Heart right ventricle (tissue), 16 donors: Measurements from ENCODE around the gene PACSIN2. TPM values are rescaled to one million over a fixed set of nuclear protein-coding genes. Genes with fewer than 3 reads are reported as not detected.

Experiments used
- ATAC-seq, 8 donors: fragments of 200-7000 bp; cut with Tn5 transposase; one replicate each; pipeline ENCODE4 v1.9.1; 2020; ENCODE audit warnings: mild to moderate bottlenecking in 8 of 8, moderate library complexity in 8 of 8, moderate number of reproducible peaks in 1 of 8
- DNase-seq, 2 donors: peaks; one replicate each; pipeline ENCODE4 v3.0.0-alpha.2; 2020
- H3K27ac ChIP-seq, 10 donors: fragments of 200-600 bp; sonication (generic) in 2 of 10; one replicate each; pipeline versions ENCODE4 v1.5.0 to v1.8.0; 2020 to 2022; ENCODE audit warnings: mild to moderate bottlenecking in 3 of 10
- H3K27me3 ChIP-seq, 7 donors: fragments of 200-600 bp; one replicate each; pipeline ENCODE4 v1.8.0; 2021 to 2022; ENCODE audit warnings: mild to moderate bottlenecking in 2 of 7
- H3K36me3 ChIP-seq, 9 donors: fragments of 200-600 bp; sonication (generic) in 1 of 9; one replicate each; pipeline versions ENCODE4 v1.5.0 to v1.8.0; 2020 to 2022; ENCODE audit warnings: mild to moderate bottlenecking in 2 of 9
- H3K4me1 ChIP-seq, 9 donors: fragments of 200-600 bp; sonication (generic) in 1 of 9; one replicate each; pipeline versions ENCODE4 v1.5.0 to v1.8.0; 2020 to 2022; ENCODE audit warnings: mild to moderate bottlenecking in 4 of 9
- H3K4me3 ChIP-seq, 10 donors: fragments of 200-600 bp; sonication (generic) in 2 of 10; one replicate each; pipeline versions ENCODE4 v1.5.0 to v1.8.0; 2020 to 2022; ENCODE audit warnings: mild to moderate bottlenecking in 7 of 10, moderate library complexity in 2 of 10
- H3K9me3 ChIP-seq, 11 donors: fragments of 200-600 bp in 10 of 11; sonication (generic) in 2 of 11; one replicate each; pipeline versions ENCODE4 v1.5.0 to v1.8.0; 2013 to 2022; ENCODE audit warnings: mild to moderate bottlenecking in 2 of 11, control low read depth in 1 of 11, moderate library complexity in 1 of 11
- CTCF ChIP-seq, 9 donors: fragments of 200-600 bp; sonication (generic) in 2 of 9; IDR thresholded peaks; one replicate each; pipeline versions ENCODE4 v1.5.0 to v1.8.0; 2021 to 2022; ENCODE audit warnings: antibody characterized with exemption in 9 of 9, mild to moderate bottlenecking in 5 of 9, moderate library complexity in 1 of 9
- WGBS, 2 donors: extraction: QIAGEN DNeasy Blood & Tissue Kit; methylation state at CpG; one replicate each; pipeline ENCODE4 v1.1.7; 2013; ENCODE audit warnings: inconsistent platforms in 1 of 2; 5-methylcytosine and 5-hydroxymethylcytosine counted together
- intact Hi-C, 10 donors: fragments of 100-400 bp; cut with DNase I; formaldehyde crosslinking; loops; one replicate each; pipeline versions ENCODE4 v1.11.1 to v1.14.2; 2022
- polyA plus RNA-seq, 2 donors: library from polyadenylated mRNA; stranded (reverse); fragments of 200-250 nt; gene quantifications; one replicate each; pipeline ENCODE4 v1.2.3, GENCODE V29; 2013
- total RNA-seq, 10 donors: library from RNA; stranded (reverse); fragmentation: NEBNext Ultra II Directional in 3 of 10; extraction: Animal tissue kit (Norgen Biotek cat#: 25700) in 3 of 10; gene quantifications; one replicate each; pipeline versions ENCODE4 v1.2.1 to v1.2.4, GENCODE V29; 2021 to 2023
- donor health status: Arrhythmogenic right ventricular cardiomyopathy.
- donor health status: ischemic (EF 13 %, LVEDD 7.1; RV severe dilation, severe dysfunction).
- donor health status: healthy with polysubstance abuse.
- donor health status: DM: no; HTN: yes; CAD: no.
- donor health status: DM: no; HTN: no; CAD: no.
- donor health status: ischemic (EF 25% LVEDD 6.9; RV normal size, moderate dysfunction).
- donor health status: ischemic (EF 25% LVEDD 5.7; RV mildly dilated, moderate dysfunction).
- donor health status: healthy.
- donor health status: DM: yes; HTN: yes; CAD: no.
- donor health status: Ischemic cardiomyopathy.
- donor health status: ischemic (EF 35%, LVEDD 5.7; RV mildly dilated, moderate dysfunction).
- donor health status: nonischemic (EF 11% LVEDD 7.7; RV severe dilation, severe dysfunction).
- donor health status: DM: yes; HTN: yes; CAD: no.
- donor health status: PGD.
- donor health status: ischemic (EF 29% LVEDD 5.4; RV normal size, mild dysfunction).
- donor health status: nonischemic (EF 23%, LVEDD 6.1; RV moderate dilation, normal function).

Gene PACSIN2
- total and polyA plus RNA-seq, 12 donors: 24.3 to 69.7 (median 57.0) TPM

- H3K4me1 ChIP-seq: peaks cover 4 to 24% (median 15%) of the 10 kb centered on the region in 9 donors
- intact Hi-C loops: loop anchor here in 2 of 10 donors (2.0 to 10.0 kb wide), 2 partner anchors 153 to 219 kb away; no protein-coding TSS in a partner anchor
- no peak for DNase-seq
- ATAC-seq: no peak
- H3K27me3 ChIP-seq: no peaks in the 10 kb centered on the region
- H3K36me3 ChIP-seq: peaks cover 0 to 76% (median 49%) of the 10 kb centered on the region in 9 donors
- no peak overlapping the region for H3K4me3 ChIP-seq
- no peak overlapping the region for H3K27ac ChIP-seq
- no peak for TF ChIP-seq CTCF (IDR thresholded peaks at IDR 0.05)
- WGBS, 2 donors: 91% methylated on average over 30 to 31 of the region's 31 CpGs
- no peaks in the 10 kb centered on the region for H3K9me3 ChIP-seq
Measured at GRCh38 chr22:42871146-42872050, 143.6 kb downstream of the PACSIN2 start.

GRCh38 chr22:42869888-42870480 lies 145.0 kb downstream of the PACSIN2 start:
- Histone ChIP-seq H3K4me1 (peaks cover 4 to 24% (median 15%) of the 10 kb centered on the region in 9 donors), H3K9me3 (no peaks in the 10 kb centered on the region), H3K36me3 (peaks cover 0 to 62% (median 35%) of the 10 kb centered on the region in 9 donors), H3K4me3 (no peak overlapping the region), H3K27ac (no peak overlapping the region), H3K27me3 (no peaks in the 10 kb centered on the region)
- ATAC-seq (no peak), DNase-seq (no peak)
- no peak for TF ChIP-seq CTCF (IDR thresholded peaks at IDR 0.05)
- 88% methylated on average over 33 of the region's 33 CpGs for WGBS, 2 donors
- intact Hi-C loops: loop anchor here in 7 of 10 donors (5.0 to 10.0 kb wide), 8 partner anchors 32 to 217 kb away; partner anchors contain the start of gene TTLL1 (in 2 of the 7)

GRCh38 chr22:42869463-42869862 lies 145.5 kb downstream of the PACSIN2 start:
- 91 to 94% methylated on average over 8 of the region's 8 CpGs for WGBS, 2 donors
- no peak for TF ChIP-seq CTCF (IDR thresholded peaks at IDR 0.05)
- Histone ChIP-seq H3K36me3 (peaks cover 0 to 57% (median 29%) of the 10 kb centered on the region in 9 donors), H3K9me3 (no peaks in the 10 kb centered on the region), H3K27ac (peak overlapping the region in 2 of 10 donors; percentile 68 to 76), H3K4me3 (no peak overlapping the region), H3K4me1 (peaks cover 4 to 24% (median 15%) of the 10 kb centered on the region in 9 donors), H3K27me3 (no peaks in the 10 kb centered on the region)
- DNase-seq: no peak
- ATAC-seq: no peak
- intact Hi-C loops: loop anchor here in 6 of 10 donors (5.0 to 10.0 kb wide), 7 partner anchors 33 to 218 kb away; partner anchors contain the start of gene TTLL1 (in 2 of the 6)

- WGBS, 2 donors: 51 to 60% methylated on average over 16 of the region's 16 CpGs
- no peak for TF ChIP-seq CTCF (IDR thresholded peaks at IDR 0.05)
- Histone ChIP-seq H3K36me3 (peaks cover 0 to 50% (median 23%) of the 10 kb centered on the region in 9 donors), H3K4me3 (no peak overlapping the region), H3K9me3 (no peaks in the 10 kb centered on the region), H3K4me1 (peaks cover 4 to 24% (median 15%) of the 10 kb centered on the region in 9 donors), H3K27ac (peak overlapping the region in 9 of 10 donors; percentile 20 to 76 (median 57)), H3K27me3 (no peaks in the 10 kb centered on the region)
- DNase-seq (peak; percentile 62 to 72), ATAC-seq (peak; percentile 50 to 85 (median 77))
- intact Hi-C loops: loop anchor here in 6 of 10 donors (5.0 to 10.0 kb wide), 7 partner anchors 34 to 218 kb away; partner anchors contain the start of gene TTLL1 (in 2 of the 6)
Measured at GRCh38 chr22:42868751-42869251, 146.1 kb downstream of the PACSIN2 start.
